ENCODE measurements around the gene NDFIP2. TPM values are rescaled to one million over a fixed set of nuclear protein-coding genes. Genes with fewer than 3 reads are reported as not detected.

NDFIP2 gene
- total RNA-seq, 4 donors from 2014 or later = 78.6 to 83.2 (median 80.7) TPM

DNA sequence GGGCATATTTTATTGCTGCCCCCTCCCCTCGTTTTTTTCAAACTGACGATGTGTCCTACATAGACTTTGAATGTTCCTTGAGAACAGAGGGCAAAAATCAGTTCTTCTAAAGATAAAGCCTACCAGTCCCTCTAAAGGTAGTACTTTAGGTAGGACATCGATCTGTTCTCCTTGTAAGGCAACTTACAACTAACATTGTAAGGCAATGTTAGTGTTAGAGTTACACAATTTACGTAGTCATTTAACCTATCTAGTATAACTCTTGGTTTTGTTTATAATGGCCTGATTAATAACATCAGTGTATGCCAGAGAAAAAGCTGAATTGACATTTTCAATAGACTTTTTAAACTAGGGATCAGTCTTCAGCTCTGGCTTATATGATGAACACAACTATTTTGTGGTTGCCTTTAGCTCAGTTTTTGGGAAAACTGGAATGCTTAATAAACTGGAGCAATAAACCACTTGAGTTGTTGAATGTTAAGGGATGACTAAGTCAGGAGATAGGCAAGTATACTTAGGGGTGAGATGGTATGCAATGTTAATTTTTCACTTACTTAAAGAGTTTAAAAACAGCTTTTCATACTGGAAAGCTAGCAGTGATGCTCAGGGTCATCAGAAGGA is 2.2 kb downstream of the NDFIP2 start:
- intact Hi-C loops (cut with DNase I; ENCODE audit: low total_unique reads) = no loop called here
- DNase-seq (ENCODE audit: low spot score in 2 of 2) = no peak
- H3K4me3 ChIP-seq (ENCODE audit: low read depth, poor library complexity, severe bottlenecking) = no peak overlapping the region
- TF ChIP-seq POLR2A (IDR thresholded peaks at IDR 0.05) = no peak
- TF ChIP-seq, protein P1, sequence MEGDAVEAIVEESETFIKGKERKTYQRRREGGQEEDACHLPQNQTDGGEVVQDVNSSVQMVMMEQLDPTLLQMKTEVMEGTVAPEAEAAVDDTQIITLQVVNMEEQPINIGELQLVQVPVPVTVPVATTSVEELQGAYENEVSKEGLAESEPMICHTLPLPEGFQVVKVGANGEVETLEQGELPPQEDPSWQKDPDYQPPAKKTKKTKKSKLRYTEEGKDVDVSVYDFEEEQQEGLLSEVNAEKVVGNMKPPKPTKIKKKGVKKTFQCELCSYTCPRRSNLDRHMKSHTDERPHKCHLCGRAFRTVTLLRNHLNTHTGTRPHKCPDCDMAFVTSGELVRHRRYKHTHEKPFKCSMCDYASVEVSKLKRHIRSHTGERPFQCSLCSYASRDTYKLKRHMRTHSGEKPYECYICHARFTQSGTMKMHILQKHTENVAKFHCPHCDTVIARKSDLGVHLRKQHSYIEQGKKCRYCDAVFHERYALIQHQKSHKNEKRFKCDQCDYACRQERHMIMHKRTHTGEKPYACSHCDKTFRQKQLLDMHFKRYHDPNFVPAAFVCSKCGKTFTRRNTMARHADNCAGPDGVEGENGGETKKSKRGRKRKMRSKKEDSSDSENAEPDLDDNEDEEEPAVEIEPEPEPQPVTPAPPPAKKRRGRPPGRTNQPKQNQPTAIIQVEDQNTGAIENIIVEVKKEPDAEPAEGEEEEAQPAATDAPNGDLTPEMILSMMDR (IDR thresholded peaks at IDR 0.05) = no peak
- 52 to 65% methylated on average over 4 of the region's 4 CpGs for WGBS, 2 donors

DNA sequence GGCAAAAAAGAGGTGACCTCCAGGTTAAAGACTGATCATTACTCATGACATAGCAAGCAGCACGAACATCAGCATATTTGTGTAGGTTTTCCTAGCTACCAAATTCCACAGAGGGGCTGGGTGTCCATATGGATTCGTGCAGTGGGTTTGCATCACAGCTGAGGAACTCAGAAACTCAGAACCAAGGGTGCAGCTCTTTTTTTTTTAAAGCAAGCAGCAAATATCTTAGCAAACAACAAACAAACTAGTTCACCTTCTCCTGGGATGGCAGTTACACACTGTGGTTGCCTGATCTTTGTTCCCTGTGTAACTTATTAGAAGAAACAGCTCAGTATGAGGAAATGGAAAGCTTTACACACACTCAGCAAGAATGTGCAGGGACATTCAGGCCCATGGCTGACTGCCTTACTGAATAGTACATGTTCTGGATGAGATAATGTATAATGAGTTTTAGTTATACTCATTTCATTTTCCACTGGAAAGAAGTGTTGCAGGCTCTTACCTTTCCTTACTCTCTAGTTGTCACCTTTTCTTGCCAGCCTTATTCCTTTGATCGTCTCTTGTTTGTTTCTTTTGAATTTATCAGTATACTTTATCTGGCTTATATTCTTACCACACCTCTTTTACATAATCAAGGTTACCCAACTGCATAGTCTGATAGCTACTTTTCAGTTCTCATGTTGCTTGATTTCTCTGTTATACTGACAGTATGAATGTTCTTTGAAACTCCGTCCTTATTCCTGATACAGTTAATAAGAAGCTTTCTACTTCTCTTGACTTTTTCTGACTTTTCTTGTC is 4.3 kb downstream of the NDFIP2 start:
- H3K4me3 ChIP-seq (ENCODE audit: low read depth, poor library complexity, severe bottlenecking) = no peak overlapping the region
- 39 to 51% methylated on average over 4 of the region's 4 CpGs for WGBS, 2 donors
- TF ChIP-seq, protein P1 (IDR thresholded peaks at IDR 0.05) = no peak
- no peak for TF ChIP-seq POLR2A (IDR thresholded peaks at IDR 0.05)
- intact Hi-C loops (cut with DNase I; ENCODE audit: low total_unique reads) = no loop called here
- DNase-seq (ENCODE audit: low spot score in 2 of 2) = peak in 1 of 2 donors; percentile 43

DNA sequence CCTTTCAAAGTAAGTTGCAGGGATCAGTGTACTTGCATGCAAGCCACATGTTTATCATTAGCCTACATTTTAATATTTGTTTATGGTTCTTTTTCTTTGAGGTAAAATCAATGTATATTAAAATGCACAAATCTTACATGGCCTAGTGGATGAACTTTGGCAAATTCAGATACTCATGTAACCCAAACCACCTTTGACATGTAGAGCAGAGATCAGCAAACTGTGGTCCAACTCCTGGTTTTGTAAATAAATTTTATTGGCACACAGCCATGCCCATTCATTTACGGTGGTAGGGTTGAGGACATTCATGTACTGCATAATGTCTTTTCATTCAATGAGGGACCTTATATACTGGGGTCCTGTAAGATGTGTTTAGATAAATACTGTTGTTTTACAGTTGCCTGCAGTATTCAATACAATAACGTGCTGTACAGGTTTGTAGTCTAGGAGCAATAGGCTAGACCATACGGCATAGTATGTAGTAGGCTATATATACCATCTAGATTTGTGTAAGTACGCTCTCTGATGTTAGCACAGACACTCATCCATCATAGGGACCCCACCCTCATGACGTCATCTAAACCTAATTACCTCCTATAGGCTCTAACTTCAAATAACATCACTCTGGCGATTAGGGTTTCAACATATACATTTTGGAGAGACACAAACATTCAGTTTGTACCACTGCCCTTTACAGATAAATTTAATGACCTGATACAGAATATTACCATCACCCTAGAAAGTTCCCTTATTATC is 5.7 kb downstream of the NDFIP2 start:
- intact Hi-C loops (cut with DNase I; ENCODE audit: low total_unique reads) = no loop called here
- TF ChIP-seq, protein P1 (IDR thresholded peaks at IDR 0.05) = no peak
- WGBS, 2 donors = 54 to 61% methylated on average over 6 of the region's 6 CpGs
- no peak for DNase-seq (ENCODE audit: low spot score in 2 of 2)
- no peak overlapping the region for H3K4me3 ChIP-seq (ENCODE audit: low read depth, poor library complexity, severe bottlenecking)

DNA sequence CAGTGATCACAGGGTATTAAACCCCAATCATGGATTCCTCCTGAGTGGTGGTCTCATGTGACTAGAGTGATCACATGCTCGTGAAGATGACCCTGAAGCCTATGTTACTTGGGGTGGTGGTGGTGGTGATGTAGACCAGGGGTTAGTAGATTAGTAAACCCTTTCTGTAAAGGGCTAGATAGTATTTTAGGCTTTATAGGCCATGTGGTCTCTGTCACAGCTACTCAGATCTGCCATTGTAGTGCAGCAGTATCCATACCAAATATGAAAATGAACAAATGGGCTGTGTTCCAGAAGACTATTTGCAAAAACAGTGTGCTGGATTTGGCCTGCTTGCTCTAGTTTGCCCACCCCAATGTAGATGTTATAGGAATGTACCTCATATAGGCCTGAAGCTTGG is 9.4 kb downstream of the NDFIP2 start:
- H3K4me3 ChIP-seq (ENCODE audit: low read depth, poor library complexity, severe bottlenecking) = no peak overlapping the region
- WGBS, 2 donors = 91% methylated on average over 1 of the region's 1 CpG
- TF ChIP-seq, protein P1 (IDR thresholded peaks at IDR 0.05) = no peak
- no peak for TF ChIP-seq POLR2A (IDR thresholded peaks at IDR 0.05)
- DNase-seq (ENCODE audit: low spot score in 2 of 2) = no peak
- intact Hi-C loops (cut with DNase I; ENCODE audit: low total_unique reads) = no loop called here

DNA sequence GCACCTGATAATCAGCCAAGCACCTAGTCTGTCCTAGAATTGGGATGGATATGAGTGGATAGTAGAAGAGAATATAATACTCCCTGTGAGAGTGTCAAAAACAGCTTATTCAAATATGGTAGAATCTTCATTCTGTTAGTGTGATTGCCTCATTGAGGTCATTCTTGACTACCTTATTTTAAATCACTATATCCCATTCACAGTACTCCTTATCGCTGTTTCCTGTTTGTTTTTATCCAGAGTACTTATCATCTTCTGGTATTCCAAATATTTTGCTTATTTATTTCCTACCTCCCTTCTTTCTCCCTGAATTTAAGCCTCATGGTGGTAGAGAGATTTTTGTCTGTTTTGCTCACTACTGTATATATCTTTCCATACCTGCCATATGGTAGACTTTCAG is 9.9 kb downstream of the NDFIP2 start:
- 72 to 83% methylated on average over 1 of the region's 1 CpG for WGBS, 2 donors
- H3K4me3 ChIP-seq (ENCODE audit: low read depth, poor library complexity, severe bottlenecking) = no peak overlapping the region
- TF ChIP-seq, protein P1 (IDR thresholded peaks at IDR 0.05) = no peak
- no peak for TF ChIP-seq POLR2A (IDR thresholded peaks at IDR 0.05)
- no peak for DNase-seq (ENCODE audit: low spot score in 2 of 2)
- intact Hi-C loops (cut with DNase I; ENCODE audit: low total_unique reads) = no loop called here
